Fibroblast of upper back skin (primary cell): Measurements from ENCODE around the gene CTAG2.
A peak's percentile ranks its signal among the peaks of the same experiment; 100 is the strongest.
"Not testable (repeated sequence)": the region's sequence is repeated elsewhere in the genome, so short reads cannot be mapped to it uniquely, and the experiment has no call there.

Experiments
- DNase-seq: peaks from one replicate; pipeline ENCODE4 v3.0.0-alpha.2; 2013

CTAG2 gene

GRCh38 chrX:154645745-154646378 is 7.5 kb downstream of the CTAG2 start:
- not testable (repeated sequence) for DNase-seq

GRCh38 chrX:154643708-154644107 is 9.7 kb downstream of the CTAG2 start:
- DNase-seq: not testable (repeated sequence)

GRCh38 chrX:154641740-154642139 is 11.6 kb downstream of the CTAG2 start:
- not testable (repeated sequence) for DNase-seq

DNA sequence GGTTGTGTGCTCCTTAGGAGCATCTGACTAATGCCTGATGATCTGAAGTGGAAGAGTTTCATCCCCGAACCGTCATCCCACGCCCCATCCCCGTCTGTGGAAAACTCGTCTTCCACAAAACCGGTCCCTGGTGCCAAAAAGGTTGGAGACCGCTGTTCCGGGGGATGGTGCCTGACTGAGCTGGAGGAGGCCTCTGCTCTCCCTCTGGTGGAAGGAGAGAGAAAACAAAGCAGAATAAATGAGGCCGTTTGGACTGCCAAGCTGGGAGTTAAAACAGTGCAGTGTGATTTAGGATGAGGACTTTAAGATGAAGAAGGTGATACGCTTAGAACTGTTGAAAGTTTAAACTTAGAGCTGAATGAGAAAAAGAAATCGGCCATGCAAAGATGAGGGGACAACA is 19.7 kb downstream of the CTAG2 start:
- DNase-seq: not testable (repeated sequence)

DNA sequence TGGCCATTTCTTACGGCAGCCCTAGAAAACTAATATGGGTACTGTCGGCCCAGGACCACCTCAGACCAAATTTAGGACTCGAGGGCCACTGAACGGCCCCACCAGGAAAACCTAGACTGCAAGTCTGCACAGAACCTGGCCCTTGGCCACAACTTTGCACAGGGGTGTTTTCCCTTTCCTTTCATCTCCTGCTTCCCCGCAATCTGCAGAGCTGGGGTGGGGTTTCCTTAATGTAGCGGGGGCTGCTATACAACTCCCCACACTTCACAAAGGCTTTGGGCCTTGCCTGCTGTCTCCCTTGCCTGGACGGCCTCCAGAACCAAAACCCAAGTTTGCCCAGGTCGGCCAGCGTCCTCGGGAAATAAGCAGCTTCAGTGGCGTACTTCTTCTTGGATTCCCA is 22.4 kb downstream of the CTAG2 start:
- DNase-seq: not testable (repeated sequence)

GRCh38 chrX:154628960-154629359 is 24.4 kb downstream of the CTAG2 start:
- not testable (repeated sequence) for DNase-seq

DNA sequence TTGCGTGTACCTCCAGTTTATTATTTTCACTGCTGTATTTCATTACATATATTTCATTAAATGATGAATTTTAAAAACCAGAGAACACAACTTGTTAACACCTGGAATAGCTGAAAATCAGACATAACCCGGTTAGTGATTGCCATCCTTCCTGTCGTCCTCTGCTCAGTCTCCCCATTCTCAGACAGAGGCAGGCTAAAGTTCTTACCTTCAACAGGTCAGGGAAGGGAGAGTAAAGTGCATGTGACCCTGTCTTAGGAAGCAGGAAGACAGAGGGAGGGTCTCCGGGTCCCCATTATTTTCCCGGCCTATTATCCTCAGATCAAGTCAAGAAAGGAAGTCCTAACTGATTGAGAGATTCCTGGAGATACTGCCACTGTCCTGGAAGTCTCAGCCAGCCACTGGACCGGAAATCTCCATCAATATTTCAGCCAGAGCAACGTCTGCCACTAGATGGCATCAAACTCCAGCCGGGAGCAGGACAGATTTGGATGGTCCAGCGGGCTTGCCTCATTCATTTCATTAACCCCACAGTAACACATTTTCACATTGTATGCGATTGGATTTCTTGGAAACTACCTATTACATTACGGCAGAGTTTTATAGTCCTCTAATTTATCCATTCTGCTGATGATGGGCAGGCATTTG is 32.5 kb downstream of the CTAG2 start:
- not testable (repeated sequence) for DNase-seq

GRCh38 chrX:154619182-154619581 is 34.2 kb downstream of the CTAG2 start, which contains the start of gene CTAG1B:
Gene CTAG1B, minus strand, starts transcription at chrX:154619282. Its CDS starts 64 bp downstream, at chrX:154619218.
- not testable (repeated sequence) for DNase-seq

- not testable (repeated sequence) for DNase-seq
Measured at GRCh38 chrX:154613586-154613985, 39.8 kb downstream of the CTAG2 start.

GRCh38 chrX:154611146-154611545 is 42.2 kb downstream of the CTAG2 start:
- not testable (repeated sequence) for DNase-seq

GRCh38 chrX:154608823-154609222 is 44.6 kb downstream of the CTAG2 start:
- not testable (repeated sequence) for DNase-seq

GRCh38 chrX:154607976-154608375 is 45.4 kb downstream of the CTAG2 start:
- DNase-seq: not testable (repeated sequence)

GRCh38 chrX:154607370-154607769 is 46.0 kb downstream of the CTAG2 start:
- no peak for DNase-seq

DNA sequence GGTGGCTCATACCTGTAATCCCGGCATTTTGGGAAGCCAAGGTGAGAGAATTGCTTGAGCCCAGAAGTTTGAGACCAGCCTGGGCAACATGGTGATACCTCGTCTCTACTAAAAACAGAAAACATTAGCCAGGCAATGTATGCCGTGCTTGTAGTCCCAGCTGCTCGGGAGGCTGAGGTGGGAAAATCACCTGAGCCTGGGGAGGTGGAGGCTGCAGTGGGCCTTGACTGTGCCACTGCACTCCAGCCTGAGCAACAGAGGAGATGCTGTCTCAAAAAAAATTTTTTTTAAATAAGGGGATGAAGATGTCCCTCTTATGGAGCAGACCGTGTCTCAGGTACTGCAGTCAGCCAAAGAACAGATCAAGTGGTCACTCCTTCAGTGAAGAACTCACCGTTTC is 47.8 kb downstream of the CTAG2 start:
- no peak for DNase-seq

DNA sequence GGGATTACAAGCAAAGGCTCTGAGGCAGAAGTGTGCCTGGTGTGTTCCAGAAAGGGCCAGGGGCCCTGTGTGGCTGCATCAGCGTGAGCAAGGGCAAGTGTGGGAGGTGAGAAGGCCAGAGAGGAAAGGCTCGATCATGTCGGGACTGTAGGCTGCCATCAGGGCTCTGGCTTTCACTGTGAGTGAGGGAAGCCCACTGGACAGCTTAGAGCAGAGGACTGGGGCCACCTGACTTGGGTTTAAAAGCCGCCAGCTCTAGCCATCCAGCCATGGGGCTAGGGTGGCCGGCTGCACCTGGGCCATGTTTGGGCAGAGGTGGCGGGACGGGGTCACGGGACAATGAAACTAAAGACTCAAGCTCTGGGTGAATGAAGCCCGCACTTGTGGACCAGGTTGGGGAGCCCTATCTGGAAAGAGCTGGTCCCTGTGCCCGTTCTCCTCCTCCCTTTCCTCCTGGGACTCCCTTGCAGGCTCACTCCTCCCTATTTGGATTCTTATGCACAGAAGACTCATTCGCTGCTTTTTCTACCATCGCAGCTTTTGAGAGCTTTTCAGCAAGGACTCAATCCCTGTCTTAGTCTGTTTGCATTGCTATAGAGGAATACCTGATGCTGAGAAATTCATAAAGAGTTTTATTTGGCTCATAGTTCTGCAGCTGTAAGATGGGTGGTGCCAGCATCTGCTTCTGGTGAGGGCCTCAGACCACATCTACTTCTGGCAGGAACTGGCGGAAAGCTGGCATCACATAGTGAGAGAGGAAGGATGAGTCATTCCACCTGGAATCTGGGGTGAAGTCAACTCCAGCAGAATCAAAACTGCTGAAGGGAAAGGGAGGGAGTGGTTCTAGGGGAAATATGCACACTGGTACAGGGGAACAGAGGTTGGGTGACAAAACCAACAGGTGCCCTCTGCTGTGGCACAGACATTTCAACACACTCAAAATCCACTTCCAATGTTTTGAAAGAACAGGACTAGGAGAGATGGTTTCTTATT is 49.6 kb downstream of the CTAG2 start:
- DNase-seq: peak; percentile 57

GRCh38 chrX:154602766-154603437 is 50.5 kb downstream of the CTAG2 start:
- no peak for DNase-seq

- no peak for DNase-seq
Measured at GRCh38 chrX:154602226-154602625, 51.2 kb downstream of the CTAG2 start.
